Measurements from ENCODE around the gene RELN.

RELN gene

DNA sequence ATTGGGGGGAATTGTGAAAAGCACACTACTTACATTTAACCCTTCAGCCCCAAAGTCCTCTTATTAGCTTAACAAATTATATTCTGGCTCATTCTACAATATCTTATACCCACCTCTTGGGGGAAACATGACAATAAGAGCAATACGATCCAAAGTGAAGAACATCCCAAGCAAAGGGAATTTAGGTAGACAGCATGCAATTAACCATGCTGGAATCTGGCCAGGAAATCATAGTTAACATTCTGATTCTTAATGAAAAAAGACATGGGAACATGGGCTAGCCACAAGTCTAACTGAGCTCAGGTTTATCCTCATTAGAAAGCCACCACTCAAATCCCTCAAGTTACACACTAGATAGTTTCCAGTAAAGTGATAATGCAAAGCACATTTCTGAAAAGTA, 301.5 kb downstream of the RELN start:
- DNase-seq (ENCODE audit: low read depth in 1 of 2, low spot score in 1 of 2) = no peak

DNA sequence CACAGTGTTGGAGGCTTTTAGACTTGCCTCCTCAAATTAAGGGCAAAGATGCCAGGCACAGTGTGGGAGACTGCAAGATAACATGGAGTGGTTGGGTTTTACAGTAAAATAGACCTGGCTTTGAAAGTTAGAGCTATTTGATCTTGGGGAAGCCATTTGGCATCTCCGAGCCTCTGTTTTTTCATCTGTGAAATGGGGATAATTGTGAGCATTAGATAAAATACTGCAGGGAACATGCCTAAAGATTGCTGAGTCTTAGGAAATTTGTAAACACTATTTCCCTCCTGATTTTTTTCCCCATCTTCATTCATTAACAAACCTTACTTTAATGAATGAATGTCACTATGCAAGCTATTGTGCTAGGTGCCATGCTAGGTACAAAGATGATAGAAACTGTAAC, 302.2 kb downstream of the RELN start:
- no peak for DNase-seq (ENCODE audit: low read depth in 1 of 2, low spot score in 1 of 2)

DNA sequence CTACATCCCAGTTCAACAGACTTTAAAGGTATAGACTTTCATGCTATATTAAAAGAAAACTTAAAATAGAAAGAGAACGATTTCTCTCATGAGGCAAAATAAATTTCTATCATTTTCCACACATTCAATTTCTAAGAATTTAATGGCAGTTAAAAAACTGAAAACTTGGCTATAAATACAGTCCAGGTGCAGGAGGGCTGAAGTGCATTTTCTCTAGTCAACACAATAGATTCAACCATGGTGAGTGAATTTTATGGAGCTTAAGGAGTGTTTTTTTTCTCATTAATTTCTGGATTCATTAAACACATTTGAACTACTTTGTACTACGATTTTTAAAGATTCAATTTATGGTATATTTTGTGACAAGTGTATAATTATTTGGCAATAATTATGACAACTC, 302.7 kb downstream of the RELN start:
- DNase-seq (ENCODE audit: low read depth in 1 of 2, low spot score in 1 of 2) = no peak

DNA sequence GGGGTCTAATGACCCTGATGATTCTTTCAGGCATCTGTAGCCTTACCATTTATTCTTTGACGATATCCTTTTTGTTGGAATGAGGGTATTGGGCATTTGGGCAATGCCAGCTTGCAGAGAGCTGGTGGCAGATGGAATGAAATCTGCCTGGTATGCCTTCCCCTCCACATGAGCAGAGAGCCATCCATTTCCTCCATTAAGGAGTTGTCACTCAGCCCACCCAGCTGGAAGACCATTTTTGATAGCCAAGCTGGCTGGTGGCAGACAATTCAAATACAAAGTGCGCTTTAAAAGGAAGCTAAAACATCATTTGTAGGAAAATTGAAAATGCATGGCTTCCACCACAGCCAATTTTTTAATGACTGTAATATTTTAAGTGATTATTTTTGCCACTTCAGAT, 303.4 kb downstream of the RELN start:
- no peak for DNase-seq (ENCODE audit: low read depth in 1 of 2, low spot score in 1 of 2)

DNA sequence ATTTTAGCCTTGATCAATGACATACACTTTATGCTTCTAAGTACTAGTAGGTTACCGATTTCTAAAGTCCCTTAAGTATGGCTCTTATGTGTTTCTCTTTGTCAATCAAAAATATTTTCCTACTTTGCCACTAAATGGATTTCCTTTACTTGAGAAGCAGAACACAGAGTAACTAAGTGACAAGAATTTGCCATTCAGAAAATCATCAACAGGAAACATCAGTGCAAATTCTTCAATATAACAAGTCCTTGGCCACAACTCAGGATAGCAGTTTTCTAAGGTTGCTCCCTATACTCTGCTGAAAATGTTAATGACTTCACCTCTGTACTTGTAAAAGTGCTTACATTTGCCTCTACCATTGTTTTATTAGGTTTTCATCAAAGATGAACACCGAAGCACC, 303.8 kb downstream of the RELN start:
- no peak for DNase-seq (ENCODE audit: low read depth in 1 of 2, low spot score in 1 of 2)

DNA sequence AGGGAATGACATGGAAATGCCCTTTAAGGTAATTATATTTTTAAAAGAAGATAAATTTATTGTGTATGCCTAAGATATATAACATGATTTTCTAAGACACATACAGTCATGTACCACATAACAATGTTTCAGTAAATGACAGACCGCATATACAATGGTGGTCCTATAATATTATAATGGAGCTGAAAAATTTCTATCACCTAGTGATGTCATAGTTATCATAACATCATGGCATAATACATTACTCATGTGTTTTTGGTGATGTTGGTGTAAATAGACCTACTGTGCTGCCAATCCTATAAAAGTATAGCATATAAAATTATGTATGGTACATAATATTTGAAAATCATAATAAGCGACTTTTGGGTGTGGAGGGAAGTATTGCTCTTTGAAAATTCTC, 306.1 kb downstream of the RELN start:
- no peak for DNase-seq (ENCODE audit: low read depth in 1 of 2, low spot score in 1 of 2)

DNA sequence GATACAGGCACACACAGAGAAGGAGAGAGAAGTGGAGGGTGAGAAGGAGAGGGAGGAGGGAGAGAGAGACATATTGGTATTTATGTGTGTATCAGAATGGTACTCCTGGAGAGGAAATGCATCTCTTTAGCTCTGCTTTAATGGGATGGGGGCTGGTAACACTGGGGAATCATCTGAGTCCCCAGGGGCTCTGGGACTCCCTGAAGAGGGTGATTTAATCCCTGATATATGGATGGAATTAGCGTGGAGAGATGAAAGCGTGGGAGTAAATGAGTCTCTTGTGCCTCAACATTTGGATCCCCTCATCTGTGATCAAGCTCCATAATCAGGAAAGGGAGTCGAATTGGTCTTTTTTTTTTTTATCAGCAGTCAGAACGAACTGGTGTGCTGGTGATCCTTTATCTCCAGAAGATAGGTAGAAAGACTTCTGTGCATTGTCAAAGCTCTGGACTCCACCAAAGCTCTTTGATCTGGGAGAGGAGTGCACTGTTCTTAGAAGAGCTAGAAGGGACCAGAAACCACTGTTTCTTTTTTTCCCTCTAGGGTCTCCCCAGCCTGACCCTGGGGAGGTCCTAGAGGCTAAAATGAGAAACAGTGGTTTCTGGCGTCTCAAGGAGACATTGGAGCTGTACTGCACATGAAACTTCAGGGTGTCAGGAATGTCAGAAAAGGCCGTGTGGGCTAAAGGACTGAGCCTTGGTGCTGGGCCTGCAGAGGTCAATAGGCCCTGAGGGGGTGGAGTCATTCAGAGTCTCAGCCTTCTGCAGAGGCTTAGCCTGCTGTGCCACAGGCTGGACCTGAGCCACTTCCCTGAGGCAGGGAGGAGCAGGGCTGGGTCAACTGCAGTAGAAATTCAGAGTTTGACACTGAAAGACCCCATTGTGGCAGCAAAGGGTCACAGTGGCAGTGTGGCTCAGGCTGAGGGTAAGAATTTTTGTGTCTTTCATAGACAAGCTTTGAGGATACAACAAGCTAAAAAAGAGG, 309.0 kb downstream of the RELN start:
- no peak for DNase-seq (ENCODE audit: low read depth in 1 of 2, low spot score in 1 of 2)

DNA sequence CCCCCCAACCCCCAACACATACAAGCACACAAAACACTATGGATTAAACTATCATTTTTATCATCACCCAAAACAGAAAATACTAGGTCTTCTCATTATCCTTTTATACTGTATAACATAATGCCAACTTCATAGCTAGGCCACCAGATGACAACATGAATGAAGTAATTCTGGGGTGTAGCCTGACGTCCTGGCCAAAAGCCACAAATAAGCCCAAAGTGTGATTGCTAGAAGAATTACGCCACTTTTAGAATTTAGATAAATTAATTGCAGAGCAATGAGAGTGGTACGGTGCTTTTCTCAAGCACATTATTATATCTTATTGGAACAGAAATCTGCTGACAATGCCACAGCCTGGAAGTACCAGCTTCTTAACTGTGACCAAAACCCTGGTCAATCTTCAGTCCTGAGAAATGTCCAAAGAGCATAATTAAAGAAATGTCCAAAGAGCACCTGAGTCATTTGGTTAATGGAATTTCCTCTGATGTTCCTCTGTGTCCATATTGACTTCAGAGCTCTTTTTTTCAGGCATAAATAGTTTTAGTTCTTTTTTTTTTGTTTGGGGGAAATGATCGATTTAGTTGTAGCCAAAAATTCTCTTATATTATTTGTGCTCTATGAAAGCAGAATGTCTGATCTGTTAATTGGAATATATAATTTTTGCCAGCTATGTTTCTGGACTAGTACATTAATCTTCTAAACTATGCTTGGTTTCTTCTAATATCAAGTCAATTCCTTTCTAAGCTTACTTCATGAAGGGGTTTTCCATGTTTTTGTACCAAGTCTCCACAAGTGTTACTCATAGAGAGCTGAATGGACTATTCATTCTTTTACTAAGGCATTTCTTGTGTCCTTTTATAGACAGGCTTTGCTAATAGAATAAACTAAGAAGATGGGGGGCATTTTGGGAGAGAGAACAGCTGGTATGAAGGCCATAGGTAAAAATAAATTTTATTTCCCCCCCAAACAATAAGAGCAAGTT, 310.0 kb downstream of the RELN start:
- DNase-seq (ENCODE audit: low read depth in 1 of 2, low spot score in 1 of 2) = no peak

DNA sequence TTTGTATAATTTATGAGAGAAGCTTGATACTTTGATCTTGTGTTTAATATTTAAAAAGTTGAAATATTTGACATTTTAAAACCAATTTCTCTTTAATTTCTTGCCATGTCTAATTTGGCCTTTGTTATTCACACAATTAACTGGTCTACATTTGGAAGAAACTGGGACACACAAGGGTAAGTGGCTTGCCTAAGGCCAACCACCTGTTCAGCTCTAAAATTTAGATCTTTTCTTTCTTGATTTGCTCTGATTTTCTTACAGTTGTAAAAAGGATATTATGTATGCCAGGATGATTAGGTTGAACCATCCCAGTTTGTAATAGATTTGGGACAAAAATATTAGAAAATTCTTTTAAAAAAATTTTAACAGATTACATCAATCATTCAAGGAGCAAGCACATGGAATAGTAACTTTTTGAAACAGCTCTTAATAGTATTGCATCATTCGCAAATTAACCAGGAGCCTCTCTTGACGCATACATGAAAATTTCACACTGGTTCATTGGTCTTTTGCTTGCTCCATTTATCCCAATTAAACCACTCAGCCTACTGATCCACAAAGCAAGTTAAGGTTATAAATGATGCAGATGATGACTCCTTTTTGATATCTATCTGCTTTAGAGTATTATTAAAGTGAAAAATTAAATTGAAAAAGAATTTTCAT, 321.0 kb downstream of the RELN start:
- DNase-seq (ENCODE audit: low read depth in 1 of 2, low spot score in 1 of 2) = no peak

DNA sequence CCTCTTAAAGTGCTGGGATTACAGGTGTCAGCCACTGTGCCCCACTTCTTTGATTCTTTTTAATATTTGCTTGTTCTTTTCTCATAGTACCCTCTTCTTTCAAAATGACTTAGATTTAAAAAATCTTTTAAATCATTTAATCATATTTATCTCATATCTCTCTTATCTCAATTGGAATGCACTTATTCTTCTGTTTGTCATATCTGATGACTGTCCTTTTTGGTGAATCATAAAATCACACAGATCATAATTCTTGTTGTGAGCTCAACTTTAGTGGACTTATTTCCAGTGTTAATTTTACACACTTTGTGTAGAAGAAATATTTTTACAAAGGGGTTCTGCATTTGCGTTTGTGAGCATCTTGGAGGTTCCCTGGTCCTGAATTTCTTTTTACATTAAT, 323.1 kb downstream of the RELN start:
- no peak for DNase-seq (ENCODE audit: low read depth in 1 of 2, low spot score in 1 of 2)

DNA sequence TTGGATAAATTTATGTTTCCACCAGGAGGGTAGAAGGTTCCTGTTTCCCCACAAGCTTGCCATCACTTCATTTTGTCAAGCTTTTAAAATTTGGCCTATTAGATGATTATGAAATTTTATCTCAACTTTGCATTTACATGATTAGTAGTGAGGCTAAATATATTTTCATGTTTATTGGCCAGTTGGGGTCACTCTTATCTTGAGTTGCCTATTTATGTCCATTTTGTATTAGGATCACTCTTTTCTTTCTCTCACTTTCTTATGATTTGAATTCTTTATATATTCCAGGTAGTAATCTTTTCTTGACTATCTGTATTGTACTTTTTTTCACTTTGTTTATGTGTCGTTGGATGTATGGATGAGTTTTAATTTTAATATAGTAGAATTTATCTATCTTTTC, 324.9 kb downstream of the RELN start:
- DNase-seq (ENCODE audit: low read depth in 1 of 2, low spot score in 1 of 2) = no peak

DNA sequence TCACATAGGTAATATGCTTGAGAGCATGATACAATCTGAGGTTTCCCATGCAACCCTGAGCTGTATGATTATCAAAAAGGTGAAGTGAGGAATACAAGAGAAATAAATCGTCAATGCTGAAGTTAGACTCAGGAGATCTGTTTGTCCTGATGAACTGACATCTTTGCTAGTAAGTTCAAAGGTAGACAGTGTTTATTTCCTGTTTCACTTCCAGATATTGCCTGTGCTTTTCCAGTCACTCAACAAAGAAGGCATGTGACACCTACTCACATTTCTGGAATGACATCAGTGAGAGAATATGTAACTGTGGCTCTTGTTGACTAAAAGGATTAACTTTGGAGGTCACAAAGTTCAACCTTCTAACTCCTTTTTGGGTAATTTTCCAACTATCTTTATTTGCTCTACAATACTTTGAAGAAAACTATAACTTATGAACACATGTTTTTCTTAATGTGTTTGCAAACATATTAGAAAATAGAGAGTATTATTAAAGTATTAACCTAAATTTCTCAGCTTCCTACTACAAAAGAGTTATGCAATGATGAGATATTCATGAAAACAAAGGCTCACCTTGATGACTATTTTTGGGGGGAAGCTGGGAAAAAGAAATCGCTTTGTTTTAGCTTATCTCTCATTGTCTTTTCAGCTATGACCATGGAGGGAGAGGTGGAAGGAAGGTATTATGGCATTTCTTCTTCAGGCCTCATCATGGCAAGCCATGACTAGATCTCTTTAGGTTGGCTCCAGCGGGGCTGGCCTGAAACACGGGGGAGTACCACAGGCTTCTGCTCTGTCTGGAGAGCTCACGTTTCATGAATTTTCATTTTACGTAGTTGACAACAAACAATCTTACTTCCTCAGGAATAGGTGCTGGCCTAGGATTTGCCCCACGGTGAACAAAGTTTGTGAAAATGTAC, 328.7 kb downstream of the RELN start:
- DNase-seq (ENCODE audit: low read depth in 1 of 2, low spot score in 1 of 2) = no peak

DNA sequence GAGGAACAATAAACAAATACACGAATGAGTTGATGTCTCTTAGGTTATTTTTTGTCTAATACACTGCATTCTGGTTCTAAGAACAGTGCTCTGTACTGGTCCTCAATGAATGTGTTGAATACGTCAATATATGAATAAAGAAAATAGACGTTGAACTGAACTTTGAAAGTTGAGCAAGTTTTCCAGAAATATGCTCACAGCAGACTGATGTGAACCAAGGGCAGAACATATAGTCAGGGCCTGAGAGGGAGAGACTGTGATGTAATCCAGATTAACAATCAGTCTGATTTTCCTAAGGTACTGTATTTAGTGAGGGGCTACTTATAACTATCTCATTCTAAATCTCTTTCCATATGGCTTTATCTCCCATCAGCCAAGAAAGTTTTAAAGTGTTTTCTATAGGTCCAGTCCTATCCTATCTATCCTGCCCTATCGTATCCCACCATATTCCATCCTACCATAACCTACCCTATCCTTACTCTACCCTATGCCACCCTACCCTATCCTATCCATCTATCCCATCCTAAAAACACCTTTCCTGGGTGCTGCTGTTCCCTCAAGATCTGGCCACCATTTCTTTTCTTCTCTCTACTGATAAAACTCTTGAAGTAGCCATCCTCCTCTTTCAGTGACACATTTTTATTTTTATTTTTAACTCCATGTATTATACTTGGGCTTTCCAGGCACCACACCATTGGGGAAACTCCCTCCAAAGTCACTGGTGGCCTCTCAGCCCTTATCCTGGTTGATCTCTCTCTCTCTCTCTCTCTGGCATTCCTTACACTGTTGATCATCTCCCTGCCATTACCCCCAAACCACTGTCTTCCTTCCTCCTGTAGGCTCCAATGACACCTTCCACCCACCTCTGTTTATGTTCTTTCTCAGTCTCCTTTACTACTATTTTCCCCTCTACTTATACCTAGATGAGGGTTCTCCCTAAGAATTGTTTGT, 331.1 kb downstream of the RELN start:
- no peak for DNase-seq (ENCODE audit: low read depth in 1 of 2, low spot score in 1 of 2)

DNA sequence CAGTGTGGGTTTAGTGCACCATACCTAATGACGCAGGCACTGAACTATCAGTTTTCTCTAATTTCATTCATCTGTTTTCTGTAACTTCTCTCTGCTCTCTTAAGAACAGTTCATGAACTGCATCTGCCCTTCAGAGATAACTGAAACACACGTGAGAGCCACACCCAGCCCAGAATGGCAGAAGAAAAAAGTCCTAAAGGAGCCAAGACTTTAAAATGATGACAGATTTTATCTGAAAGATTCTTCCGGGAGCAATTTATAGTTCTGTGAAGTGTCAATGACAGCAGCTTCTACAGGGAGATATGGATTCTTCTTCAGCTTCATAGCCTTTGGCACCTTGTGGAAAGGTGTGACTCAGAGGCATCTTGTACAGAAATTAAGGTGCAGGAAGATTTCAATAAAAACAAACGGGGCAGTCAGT, 332.0 kb downstream of the RELN start:
- DNase-seq (ENCODE audit: low read depth in 1 of 2, low spot score in 1 of 2) = no peak

DNA sequence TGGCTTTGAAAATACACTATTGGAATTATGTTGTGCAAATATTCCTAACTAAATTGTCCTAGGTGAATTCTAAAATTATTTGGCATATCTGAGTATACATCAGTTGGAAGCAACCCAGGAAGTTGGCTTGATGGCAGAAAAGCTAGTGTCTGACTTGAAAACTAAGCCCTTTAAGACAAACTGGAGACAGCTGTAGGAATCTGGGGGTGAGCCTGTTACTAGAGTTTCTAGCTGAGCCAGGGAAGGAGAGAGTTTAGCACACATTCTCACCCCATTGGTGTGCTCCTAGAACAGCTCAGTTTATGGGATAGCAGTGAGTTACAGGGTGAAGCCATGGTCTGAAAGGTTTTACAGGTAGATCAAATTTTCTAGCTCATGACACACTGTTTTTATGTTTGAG, 333.2 kb downstream of the RELN start:
- no peak for DNase-seq (ENCODE audit: low read depth in 1 of 2, low spot score in 1 of 2)

DNA sequence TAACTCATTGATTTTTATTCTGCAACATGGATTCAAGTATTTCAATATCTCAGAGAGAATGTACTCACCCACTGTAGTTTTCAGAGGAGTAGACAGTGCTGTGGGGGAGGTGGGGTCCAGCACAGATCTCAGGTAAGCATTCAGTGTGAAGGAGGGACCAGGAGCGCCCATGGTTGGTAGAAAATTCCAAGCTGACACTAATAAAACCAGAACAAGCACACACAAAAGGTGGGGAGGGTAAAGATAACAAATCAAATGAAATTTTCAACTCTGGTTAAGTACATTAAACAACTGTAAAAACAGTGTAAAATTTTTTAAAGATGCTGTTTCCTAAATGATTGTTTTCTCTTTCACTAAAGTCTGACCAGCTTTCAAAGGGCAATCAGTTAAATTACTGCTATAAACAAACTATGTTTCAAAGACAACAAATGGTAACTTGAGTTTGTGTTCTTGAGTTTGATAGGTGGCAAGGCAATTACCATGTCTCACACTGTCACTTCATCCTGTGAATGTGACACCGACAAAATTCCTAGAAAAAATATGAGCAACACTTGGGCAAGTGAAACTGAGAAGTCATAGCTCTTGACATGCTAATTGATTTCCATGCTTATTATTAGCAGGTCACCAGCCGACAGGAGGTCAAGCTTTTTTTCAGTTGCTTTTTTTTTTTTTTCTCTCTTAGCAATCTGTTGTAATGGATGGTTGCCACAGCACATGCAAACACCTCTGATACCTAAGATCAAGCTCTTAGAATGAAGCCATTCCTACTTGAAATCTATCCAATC, 337.7 kb downstream of the RELN start:
- DNase-seq (ENCODE audit: low read depth in 1 of 2, low spot score in 1 of 2) = no peak

DNA sequence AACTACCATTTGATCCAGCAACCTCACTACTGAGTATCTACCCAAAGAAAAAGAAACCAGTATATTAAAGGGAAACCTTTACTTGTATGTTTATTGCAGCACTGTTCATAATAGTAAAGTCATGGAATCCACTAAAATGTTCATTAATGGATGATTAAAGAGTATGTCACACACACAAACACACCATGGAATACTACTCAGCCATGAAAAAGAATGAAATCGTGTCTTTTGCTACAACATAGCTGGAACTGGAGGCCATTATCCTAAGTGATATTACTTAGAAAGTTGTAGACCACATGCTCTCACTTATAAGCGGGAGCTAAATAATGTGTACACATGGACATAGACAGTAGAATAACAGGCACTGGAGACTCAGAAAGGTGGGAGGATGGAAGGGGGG, 340.4 kb downstream of the RELN start:
- no peak for DNase-seq (ENCODE audit: low read depth in 1 of 2, low spot score in 1 of 2)

DNA sequence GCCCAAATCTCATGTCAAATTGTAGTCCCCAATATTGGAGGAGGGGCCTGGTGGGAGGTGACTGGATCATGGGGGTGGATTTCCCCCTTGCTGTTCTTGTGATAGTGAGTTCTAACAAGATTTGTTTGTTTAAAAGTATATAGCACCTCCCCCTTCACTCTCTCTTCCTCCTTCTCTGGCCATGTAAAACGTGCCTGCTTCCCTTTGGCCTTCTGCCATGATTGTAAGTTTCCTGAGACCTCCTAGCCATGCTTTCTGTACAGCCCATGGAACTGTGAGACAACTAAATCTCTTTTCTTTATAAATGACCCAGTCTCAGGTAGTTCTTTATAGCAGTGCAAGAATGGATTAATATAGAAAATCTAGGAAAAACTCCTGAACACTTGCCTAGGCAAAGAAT, 341.3 kb downstream of the RELN start:
- DNase-seq (ENCODE audit: low read depth in 1 of 2, low spot score in 1 of 2) = no peak
